WTC11 (cell line): ENCODE measurements around the gene GDF3.
"Not testable (repeated sequence)": the region's sequence is repeated elsewhere in the genome, so short reads cannot be mapped to it uniquely, and the experiment has no call there.

ENCODE experiments used
- ATF1 ChIP-seq: sonication (generic); formaldehyde crosslinking; IDR thresholded peaks from 2 replicates; pipeline ENCODE4 v1.8.1; 2023; ENCODE audit warnings: mild to moderate bottlenecking, moderate library complexity, missing genetic modification reagents
- ATF2 ChIP-seq: sonication (generic); formaldehyde crosslinking; IDR thresholded peaks from 2 replicates; pipeline ENCODE4 v1.8.1; 2022; ENCODE audit warnings: low read depth, missing genetic modification reagents, borderline replicate concordance
- CREB1 ChIP-seq: sonication (generic); formaldehyde crosslinking; IDR thresholded peaks from 2 replicates; pipeline ENCODE4 v1.8.0; 2023; ENCODE audit warnings: mild to moderate bottlenecking, missing genetic modification reagents
- CTCF ChIP-seq: fragments of 200-600 bp; IDR thresholded peaks from 2 replicates; pipeline ENCODE4 v1.8.0; 2022; ENCODE audit warnings: antibody characterized with exemption
- ERG ChIP-seq: fragments of 250-450 bp; sonication (Bioruptor Pico); IDR thresholded peaks from 2 replicates; pipeline ENCODE4 v1.8.0; 2021; ENCODE audit warnings: mild to moderate bottlenecking
- FOXP4 ChIP-seq: sonication (generic); formaldehyde crosslinking; IDR thresholded peaks from 2 replicates; pipeline ENCODE4 v1.8.0; 2022; ENCODE audit warnings: mild to moderate bottlenecking, missing genetic modification reagents
- MAX ChIP-seq: sonication (generic); formaldehyde crosslinking; IDR thresholded peaks from 2 replicates; pipeline ENCODE4 v1.8.0; 2022; ENCODE audit warnings: mild to moderate bottlenecking, missing genetic modification reagents
- NFE2L1 ChIP-seq: sonication (generic); formaldehyde crosslinking; IDR thresholded peaks from 2 replicates; pipeline ENCODE4 v1.8.1; 2023; ENCODE audit warnings: missing genetic modification reagents
- NR2C2 ChIP-seq: sonication (generic); formaldehyde crosslinking; IDR thresholded peaks from 2 replicates; pipeline ENCODE4 v1.8.0; 2022; ENCODE audit warnings: mild to moderate bottlenecking, missing genetic modification reagents
- NR3C1 ChIP-seq: sonication (generic); formaldehyde crosslinking; conservative IDR thresholded peaks from 2 replicates; pipeline ENCODE4 v1.8.1; 2023; ENCODE audit warnings: low read depth, mild to moderate bottlenecking, missing genetic modification reagents
- PRDM15 ChIP-seq: sonication (generic); formaldehyde crosslinking; IDR thresholded peaks from 2 replicates; pipeline ENCODE4 v1.8.0; 2022; ENCODE audit warnings: missing genetic modification reagents
- TEAD1 ChIP-seq: sonication (generic); formaldehyde crosslinking; IDR thresholded peaks from 2 replicates; pipeline ENCODE4 v1.8.0; 2022; ENCODE audit warnings: mild to moderate bottlenecking, missing genetic modification reagents
- ZNF512 ChIP-seq: sonication (generic); formaldehyde crosslinking; IDR thresholded peaks from 2 replicates; pipeline ENCODE4 v1.8.1; 2022; ENCODE audit warnings: missing genetic modification reagents, borderline replicate concordance

- TF ChIP-seq CTCF; FOXP4 (CRISPR knock-in tag); CREB1; NR2C2 (CRISPR knock-in tag); ZNF512; MAX (CRISPR knock-in tag); ERG; NFE2L1; TEAD1 (CRISPR knock-in tag); ATF2 (CRISPR knock-in tag); PRDM15; ATF1 (CRISPR knock-in tag); NR3C1 (CRISPR knock-in tag): not testable (repeated sequence)
These were observed 18.1 kb downstream of the GDF3 start for GRCh38 chr12:7677432-7677888.
